HG02571 (cell line): Measurements from ENCODE around the gene ADGRG2.
"Not testable (repeated sequence)": the region's sequence is repeated elsewhere in the genome, so short reads cannot be mapped to it uniquely, and the experiment has no call there.

Experiments
- ATAC-seq: cut with Tn5 transposase; IDR thresholded peaks from one replicate; pipeline ENCODE4 v1.9.1; 2021; ENCODE audit warnings: mild to moderate bottlenecking, moderate library complexity; ENCODE audit not compliant: unreplicated experiment

The ADGRG2 gene

DNA sequence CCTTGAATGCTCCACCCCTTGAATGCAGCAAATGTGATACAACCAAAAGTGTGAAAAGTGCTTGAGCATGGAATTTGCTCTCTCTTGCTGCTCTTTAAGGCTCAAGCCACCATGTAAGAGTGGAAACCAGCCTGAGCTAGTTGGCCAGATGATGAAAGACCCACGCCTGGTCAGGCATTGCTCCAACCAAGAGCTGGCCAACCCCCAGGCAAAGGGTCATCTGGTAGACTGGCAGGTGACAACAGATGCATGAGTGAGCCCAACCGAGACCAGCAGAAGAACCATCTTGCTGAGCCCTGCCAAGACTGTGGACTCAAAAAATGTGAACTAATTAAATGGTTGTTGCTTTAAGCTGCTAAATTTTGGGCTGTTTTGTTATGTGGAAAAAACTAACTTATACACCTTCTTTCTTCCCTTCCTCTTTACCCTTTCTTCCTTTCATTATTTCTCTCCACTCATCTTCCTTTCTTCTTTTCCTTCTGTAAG, 32.7 kb downstream of the ADGRG2 start:
- ATAC-seq, result no peak

DNA sequence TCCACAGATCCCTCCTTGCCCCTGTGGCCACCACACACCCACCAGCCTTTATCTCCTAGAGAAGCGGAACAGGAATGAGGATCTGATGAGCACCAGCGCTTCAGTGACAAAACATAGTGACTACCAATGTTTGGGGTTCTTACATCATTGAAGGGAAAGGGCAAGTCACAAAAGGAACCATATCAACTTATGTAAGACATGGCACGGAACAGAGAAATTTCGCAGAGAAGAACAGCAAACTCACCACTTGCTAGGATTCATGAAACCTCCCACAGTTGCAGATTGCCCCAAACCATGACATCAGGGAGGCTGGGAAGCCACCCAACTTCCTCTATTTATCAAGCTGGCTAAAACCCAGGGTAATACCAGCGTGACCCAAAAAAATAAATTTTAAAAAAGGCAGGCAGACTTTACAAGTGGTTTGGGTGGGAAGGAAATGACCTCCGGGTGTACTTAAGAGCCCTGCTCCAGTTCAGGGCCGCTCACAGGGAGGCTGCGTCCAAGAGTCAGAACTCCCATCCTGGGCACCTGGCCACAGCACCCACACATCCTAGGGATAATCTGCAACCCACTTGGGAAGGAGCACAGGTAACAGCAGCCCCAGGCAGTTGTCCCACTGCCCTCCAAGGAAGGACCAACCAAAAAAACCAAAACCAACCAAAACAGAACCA, 36.0 kb downstream of the ADGRG2 start:
- ATAC-seq, result no peak

DNA sequence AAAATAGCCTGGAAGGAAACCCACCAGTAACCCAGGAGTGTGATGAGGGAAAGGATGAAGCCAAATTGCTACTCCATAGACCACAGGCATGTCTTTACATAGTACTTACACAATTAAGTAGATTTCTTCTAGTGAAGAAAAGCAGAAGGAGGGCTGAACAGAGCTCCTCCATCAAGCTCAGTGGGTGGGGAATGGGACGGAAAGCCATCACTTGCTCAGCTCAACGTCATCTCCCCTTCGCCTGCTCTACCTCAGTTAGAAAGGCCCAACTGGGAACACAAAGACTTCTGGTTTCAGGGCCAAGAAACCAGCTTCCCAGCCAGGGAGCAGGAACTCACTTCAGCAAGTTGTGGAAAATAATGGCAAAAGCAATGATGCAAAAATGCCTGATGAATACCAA, 36.6 kb downstream of the ADGRG2 start:
- ATAC-seq, result no peak

- no peak for ATAC-seq
Observed at GRCh38 chrX:19075754-19076153, 46.5 kb downstream of the ADGRG2 start.

DNA sequence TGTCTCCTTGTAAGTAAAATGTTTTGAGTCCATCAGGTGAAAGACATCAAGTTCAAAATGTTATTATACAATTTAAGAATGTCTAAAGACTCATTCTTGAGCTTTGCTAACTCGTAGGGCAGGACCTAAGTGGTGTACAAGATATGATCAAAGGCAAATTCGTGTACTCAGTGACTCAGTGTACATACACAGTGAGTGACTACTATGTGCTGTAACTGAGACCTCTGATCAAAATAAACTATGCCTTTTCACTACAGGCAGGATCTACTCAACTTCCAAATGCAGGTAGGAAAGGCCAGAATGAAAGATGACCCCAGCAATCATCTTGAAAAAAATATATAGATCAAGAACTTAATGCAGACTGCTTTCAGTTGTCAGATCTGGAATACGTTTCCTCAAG, 49.9 kb downstream of the ADGRG2 start:
- no peak for ATAC-seq

DNA sequence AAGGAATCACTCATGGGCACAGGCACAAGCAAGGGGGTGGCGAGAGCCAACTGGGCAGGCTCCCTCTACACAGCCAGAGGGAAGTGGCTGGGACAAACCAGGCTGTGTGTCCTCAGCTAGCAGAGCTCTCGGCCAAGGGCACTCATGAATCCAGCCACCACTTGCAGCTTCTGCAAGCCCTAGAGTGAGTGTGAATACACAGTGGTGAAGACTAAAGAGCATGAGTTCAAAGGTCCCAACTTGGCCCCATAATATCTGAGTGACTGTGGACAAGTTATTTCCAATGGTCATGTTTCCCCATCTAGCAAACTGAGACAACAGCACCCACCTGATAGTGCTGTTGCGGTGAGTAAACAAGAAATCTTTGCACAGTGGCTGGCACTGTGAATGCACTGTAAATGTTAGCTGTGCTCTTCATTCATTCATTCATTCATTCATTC, 51.7 kb downstream of the ADGRG2 start:
- no peak for ATAC-seq

GRCh38 chrX:19066987-19067386, 55.3 kb downstream of the ADGRG2 start:
- ATAC-seq, result not testable (repeated sequence)

DNA sequence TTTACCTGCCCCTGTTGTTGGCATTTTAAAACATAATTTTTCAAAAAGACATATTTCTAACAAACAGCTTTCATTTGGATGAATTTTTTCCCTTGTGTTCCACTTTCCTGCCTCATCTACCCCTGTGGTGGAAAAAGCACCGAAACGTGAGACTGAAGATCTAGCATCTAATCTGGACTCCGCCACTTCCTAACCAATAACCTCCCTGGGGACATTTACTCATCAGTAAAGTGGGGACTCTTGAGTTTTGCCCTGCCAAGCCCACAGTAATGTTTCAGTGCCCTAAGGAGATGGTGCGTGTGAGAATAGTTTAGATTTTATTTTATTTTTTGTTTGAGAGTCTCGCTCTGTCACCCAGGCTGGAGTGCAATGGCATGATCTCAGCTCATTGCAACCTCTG, 56.7 kb downstream of the ADGRG2 start:
- no peak for ATAC-seq

DNA sequence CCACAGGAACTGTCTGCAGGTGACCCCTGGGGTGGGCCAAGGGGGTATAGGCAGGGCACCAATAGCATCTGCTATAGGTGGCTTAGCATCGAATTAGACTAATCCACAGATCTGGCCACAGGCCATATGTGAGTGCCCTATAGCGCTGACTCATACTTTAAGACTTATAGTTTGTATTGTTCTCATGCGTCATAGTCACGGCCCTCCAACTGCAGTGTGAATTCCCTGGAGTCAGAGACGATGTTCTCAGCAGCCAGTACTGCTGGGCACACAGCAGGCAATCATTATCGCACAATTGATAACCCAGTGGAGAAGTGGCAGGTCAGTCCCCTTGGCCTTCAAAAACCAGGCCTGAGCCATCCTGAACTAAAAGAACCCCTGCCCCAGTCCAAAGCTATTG, 58.1 kb downstream of the ADGRG2 start:
- ATAC-seq, result no peak

GRCh38 chrX:19063030-19063429, 59.2 kb downstream of the ADGRG2 start:
- ATAC-seq, result no peak

- ATAC-seq, result no peak
Observed at GRCh38 chrX:19059067-19059466, 63.2 kb downstream of the ADGRG2 start.

DNA sequence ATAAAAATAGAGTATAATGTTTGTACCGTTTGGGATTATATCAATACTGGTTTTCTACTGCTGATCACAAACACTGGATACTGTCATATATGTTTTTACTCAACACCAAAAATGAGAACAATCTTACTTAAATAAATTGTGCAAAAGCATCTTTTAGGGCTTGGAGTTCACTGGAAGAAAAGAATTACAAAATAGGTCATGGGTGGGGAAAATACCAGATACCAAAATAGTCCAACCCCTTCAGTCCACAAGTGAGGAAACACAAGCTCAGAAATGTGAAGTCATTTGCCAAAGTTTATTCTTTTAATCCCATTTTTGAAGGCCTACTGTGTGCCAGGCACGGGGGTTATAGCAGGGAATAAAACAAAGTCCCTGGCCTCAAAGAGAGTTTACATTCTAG, 64.4 kb downstream of the ADGRG2 start:
- ATAC-seq, result no peak

GRCh38 chrX:19049110-19049509, 73.2 kb downstream of the ADGRG2 start:
- no peak for ATAC-seq

DNA sequence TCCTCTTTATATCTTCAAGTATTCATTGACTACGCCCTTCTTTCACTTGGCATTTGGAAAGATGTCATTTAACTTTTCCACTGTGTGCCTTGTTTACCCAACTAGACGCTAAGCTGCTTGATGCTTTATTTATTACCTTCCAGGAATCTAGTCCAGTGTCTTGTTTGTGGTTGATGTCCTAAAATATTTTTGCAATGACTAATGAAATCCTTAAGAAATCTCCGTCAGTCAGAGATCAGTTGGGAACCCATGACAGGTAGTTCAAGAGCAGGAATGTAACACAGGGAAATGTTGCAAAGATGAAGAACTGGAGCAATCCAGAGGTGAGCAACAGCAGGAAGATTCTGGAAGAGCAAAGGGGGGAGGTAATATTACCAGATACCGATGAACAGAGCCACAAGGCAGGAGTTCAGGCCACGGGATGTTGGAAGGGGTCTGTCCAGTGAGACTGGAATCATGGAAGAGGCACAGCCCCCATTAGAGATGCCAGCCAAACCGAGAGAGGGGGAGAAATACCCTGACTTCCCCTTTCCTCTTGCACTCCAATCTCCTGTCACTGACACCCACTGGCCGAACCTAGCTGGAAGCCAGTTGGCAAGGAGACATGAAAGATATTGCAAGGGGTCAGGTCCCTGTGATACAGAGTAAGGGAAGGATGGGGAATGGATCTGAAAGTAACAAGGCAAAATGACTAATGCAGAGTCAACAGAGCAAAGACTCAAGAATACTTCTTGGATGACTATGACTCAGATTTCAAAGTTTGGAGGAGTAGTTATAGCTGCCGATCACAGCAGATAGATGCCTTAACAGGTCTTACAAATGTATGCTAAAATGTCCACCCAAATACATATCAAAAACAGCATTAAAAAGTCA, 75.7 kb downstream of the ADGRG2 start:
- ATAC-seq, result no peak

- no peak for ATAC-seq
Observed at GRCh38 chrX:19040373-19040772, 81.9 kb downstream of the ADGRG2 start.

GRCh38 chrX:19034025-19034424, 88.2 kb downstream of the ADGRG2 start:
- ATAC-seq, result no peak

GRCh38 chrX:19030805-19031204, 91.5 kb downstream of the ADGRG2 start:
- no peak for ATAC-seq

GRCh38 chrX:19028560-19028959, 93.7 kb downstream of the ADGRG2 start:
- ATAC-seq, result no peak

- ATAC-seq, result no peak
Observed at GRCh38 chrX:19024366-19024765, 97.9 kb downstream of the ADGRG2 start.

- no peak for ATAC-seq
Observed at GRCh38 chrX:19019996-19020395, 102.3 kb downstream of the ADGRG2 start.

DNA sequence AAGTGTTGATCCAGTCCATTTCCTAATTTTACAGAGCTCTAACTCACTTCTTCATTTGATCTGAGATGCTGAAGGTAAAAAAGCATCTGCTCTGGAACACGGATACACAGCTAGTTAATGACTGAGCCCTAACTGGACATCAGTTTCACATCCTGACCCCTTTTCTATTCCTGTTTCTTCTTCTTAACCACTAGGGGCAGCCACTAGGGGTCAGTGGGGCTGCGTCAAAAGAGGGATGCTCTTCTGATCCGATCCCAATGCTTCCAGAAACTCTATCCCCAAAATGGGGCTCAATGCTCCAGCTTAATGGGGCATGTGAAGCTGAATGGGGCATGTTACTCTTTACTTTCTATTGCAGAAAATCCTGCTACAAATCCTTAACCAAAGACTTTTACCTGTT, 105.0 kb downstream of the ADGRG2 start:
- no peak for ATAC-seq

GRCh38 chrX:19016614-19017013, 105.7 kb downstream of the ADGRG2 start:
- not testable (repeated sequence) for ATAC-seq
